Karpas-422 (cell line): Measurements from ENCODE around the gene CYS1. TPM values are rescaled to one million over a fixed set of nuclear protein-coding genes. Genes with fewer than 3 reads are reported as not detected.

ENCODE experiments used
- DNase-seq: peaks from one replicate; pipeline ENCODE4 v3.0.0-alpha.2; 2015
- H2AFZ ChIP-seq: fragments of 200-600 bp; sonication (generic); 2 replicates; pipeline ENCODE4 v1.6.1; 2014; ENCODE audit warnings: antibody characterized with exemption, low read length, mixed read lengths
- H3K27ac ChIP-seq: fragments of 200-600 bp; sonication (generic); 2 replicates; pipeline ENCODE4 v1.5.1; 2014; ENCODE audit warnings: mild to moderate bottlenecking, low read length, moderate library complexity
- H3K27me3 ChIP-seq: fragments of 200-600 bp; sonication (generic); 2 replicates; pipeline ENCODE4 v1.6.1; 2014; ENCODE audit warnings: low read length, mixed read lengths
- H3K36me3 ChIP-seq: fragments of 200-600 bp; sonication (generic); 2 replicates; pipeline ENCODE4 v1.6.1; 2014; ENCODE audit warnings: low read length, mixed read lengths; ENCODE audit not compliant: insufficient read depth
- H3K4me1 ChIP-seq: fragments of 200-600 bp; sonication (generic); 2 replicates; pipeline ENCODE4 v1.6.1; 2014; ENCODE audit warnings: mild to moderate bottlenecking, low read length, mixed read lengths
- H3K4me2 ChIP-seq: fragments of 200-600 bp; sonication (generic); 2 replicates; pipeline ENCODE4 v1.6.1; 2014; ENCODE audit warnings: low read length, low read depth, mild to moderate bottlenecking; ENCODE audit not compliant: poor library complexity, severe bottlenecking
- H3K4me3 ChIP-seq: fragments of 200-600 bp; sonication (generic); 2 replicates; pipeline ENCODE4 v1.5.1; 2014; ENCODE audit warnings: mild to moderate bottlenecking, antibody characterized with exemption, low read length, mixed read lengths
- H3K79me2 ChIP-seq: fragments of 200-600 bp; sonication (generic); 2 replicates; pipeline ENCODE4 v1.6.1; 2014; ENCODE audit warnings: mild to moderate bottlenecking, low read length, mixed read lengths
- H3K9ac ChIP-seq: fragments of 200-600 bp; sonication (generic); 2 replicates; pipeline ENCODE4 v1.6.0; 2014; ENCODE audit warnings: low read length
- H3K9me2 ChIP-seq: fragments of 200-600 bp; sonication (generic), shearing (Covaris generic); replicated peaks from 2 replicates; pipeline ENCODE4 v1.6.0; 2014; ENCODE audit warnings: mild to moderate bottlenecking, low read length, moderate library complexity; ENCODE audit not compliant: insufficient read depth
- H3K9me3 ChIP-seq: fragments of 300-700, 200-600 bp; sonication (generic); 2 replicates; pipeline ENCODE4 v1.6.1; 2014; ENCODE audit warnings: low read length, mixed read lengths
- H4K20me1 ChIP-seq: fragments of 200-600 bp; sonication (generic); 2 replicates; pipeline ENCODE4 v1.6.1; 2014; ENCODE audit warnings: mild to moderate bottlenecking, antibody characterized with exemption, low read length, low read depth; ENCODE audit not compliant: insufficient read depth
- total RNA-seq: library from RNA; depleted of rRNA; stranded (reverse); fragments of >200 nt; shearing (Covaris generic); gene quantifications from 2 replicates; pipeline ENCODE4 v1.2.3, GENCODE V29; 2014; ENCODE audit warnings: low replicate concordance; rRNA removed

The CYS1 gene, protein sequence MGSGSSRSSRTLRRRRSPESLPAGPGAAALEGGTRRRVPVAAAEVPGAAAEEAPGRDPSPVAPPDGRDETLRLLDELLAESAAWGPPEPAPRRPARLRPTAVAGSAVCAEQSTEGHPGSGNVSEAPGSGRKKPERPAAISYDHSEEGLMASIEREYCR
- 0.54 TPM in 1 of 2 replicates, not detected in the other for total RNA-seq

DNA sequence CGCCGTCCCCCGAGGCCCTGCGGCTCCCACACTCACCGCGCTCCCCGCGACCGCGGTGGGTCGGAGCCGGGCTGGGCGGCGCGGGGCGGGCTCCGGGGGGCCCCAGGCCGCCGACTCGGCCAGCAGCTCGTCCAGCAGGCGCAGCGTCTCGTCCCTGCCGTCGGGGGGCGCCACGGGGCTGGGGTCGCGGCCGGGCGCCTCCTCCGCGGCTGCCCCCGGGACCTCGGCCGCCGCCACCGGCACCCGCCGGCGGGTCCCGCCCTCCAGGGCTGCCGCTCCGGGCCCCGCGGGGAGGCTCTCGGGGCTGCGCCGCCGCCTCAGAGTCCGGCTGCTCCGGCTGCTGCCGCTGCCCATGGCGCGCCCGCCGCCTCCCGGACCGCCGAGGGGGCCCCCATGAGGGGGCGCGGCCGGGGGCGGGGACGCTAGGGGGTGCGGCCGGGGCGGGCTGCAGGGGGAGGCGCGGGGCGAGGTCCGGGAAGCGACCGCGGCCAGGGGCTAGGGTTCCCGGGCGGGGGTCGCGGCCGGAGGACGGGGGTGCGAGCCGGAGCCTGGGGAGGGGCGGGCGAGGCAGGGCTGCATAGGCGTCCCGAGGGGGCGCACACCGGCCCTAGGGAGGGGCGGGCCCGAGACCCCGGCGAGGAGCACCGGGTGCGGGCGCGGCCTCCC lies at the start of gene CYS1:
Gene CYS1 (minus strand): TSS at position 542 of the 666 bp plus-strand sequence. CDS start 188 bp downstream, at position 354.
- Histone ChIP-seq H3K27ac (no peak within 1 kb of the TSS), H3K9me2 (no peaks in the 10 kb centered on the region), H3K27me3 (peaks cover 3% of the 10 kb centered on the region; the same call in 1 of the 2 replicates), H3K4me1 (peaks cover 52% of the 10 kb centered on the region), H3K36me3 (no peaks in the 10 kb centered on the region), H3K4me2 (peak within 1 kb of the TSS; percentile 56), H4K20me1 (no peaks in the 10 kb centered on the region; the same call in 1 of the 2 replicates), H3K4me3 (peak within 1 kb of the TSS; percentile 33; the same call in 1 of the 2 replicates), H2AFZ (no peak within 1 kb of the TSS), H3K79me2 (no peaks in the 10 kb centered on the region), H3K9me3 (no peaks in the 10 kb centered on the region), H3K9ac (peak within 1 kb of the TSS; percentile 55)
- no peak for DNase-seq

DNA sequence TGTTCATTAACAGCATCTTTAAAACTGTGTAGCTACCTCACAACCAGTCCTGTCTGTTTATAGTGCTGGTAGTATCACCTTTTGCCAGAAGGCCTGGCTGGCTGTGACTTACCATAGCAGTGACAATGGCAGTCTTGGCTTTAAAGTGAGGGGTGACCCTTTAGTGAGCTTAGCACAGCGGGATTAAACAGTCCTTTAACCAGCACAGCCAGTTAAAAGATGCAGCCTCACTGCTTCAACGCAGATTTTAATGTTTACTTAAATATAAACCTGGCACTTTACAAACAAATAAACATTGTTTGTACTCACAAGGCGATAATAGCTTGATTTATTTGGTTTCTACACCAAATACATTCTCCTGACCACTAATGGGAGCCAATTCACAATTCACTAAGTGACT lies 49.3 kb upstream of the CYS1 start:
- Histone ChIP-seq H3K9me2 (no peaks in the 10 kb centered on the region), H3K27me3 (no peaks in the 10 kb centered on the region), H3K27ac (no peak overlapping the region), H4K20me1 (peaks cover 14% of the 10 kb centered on the region), H3K36me3 (peaks cover 61% of the 10 kb centered on the region), H3K4me1 (peaks cover 30% of the 10 kb centered on the region), H2AFZ (no peak overlapping the region), H3K4me2 (no peak overlapping the region), H3K79me2 (peaks cover 8% of the 10 kb centered on the region), H3K4me3 (no peak overlapping the region), H3K9me3 (no peaks in the 10 kb centered on the region), H3K9ac (no peak overlapping the region)
- DNase-seq = no peak

DNA sequence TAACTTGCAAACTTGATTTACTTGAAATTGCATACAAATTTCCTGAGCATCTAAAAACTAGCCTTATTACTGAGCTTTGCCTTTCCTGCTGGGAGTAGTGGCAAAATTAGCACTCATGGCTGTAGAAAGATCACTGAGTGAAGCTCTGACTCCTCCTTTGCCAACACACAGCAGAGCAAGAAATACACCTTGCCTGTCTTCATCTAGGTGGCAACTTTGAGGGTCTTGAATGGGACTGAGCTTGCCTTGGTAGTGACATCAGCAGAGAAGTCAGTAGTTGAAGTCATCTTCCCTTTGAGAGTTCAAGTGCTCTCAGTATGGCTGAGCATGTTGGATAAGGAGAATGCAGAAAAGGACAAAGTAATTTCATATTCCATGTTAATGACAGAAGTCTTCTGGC lies 48.2 kb upstream of the CYS1 start:
- H3K4me2 ChIP-seq = no peak overlapping the region
- no peaks in the 10 kb centered on the region for H3K27me3 ChIP-seq
- H3K9me2 ChIP-seq = no peaks in the 10 kb centered on the region
- peaks cover 19% of the 10 kb centered on the region for H4K20me1 ChIP-seq
- DNase-seq = no peak
- peaks cover 69% of the 10 kb centered on the region for H3K36me3 ChIP-seq
- H2AFZ ChIP-seq = no peak overlapping the region
- H3K4me3 ChIP-seq = no peak overlapping the region
- no peak overlapping the region for H3K9ac ChIP-seq
- peaks cover 16% of the 10 kb centered on the region for H3K79me2 ChIP-seq
- H3K27ac ChIP-seq = no peak overlapping the region
- H3K4me1 ChIP-seq = peaks cover 41% of the 10 kb centered on the region
- no peaks in the 10 kb centered on the region for H3K9me3 ChIP-seq

DNA sequence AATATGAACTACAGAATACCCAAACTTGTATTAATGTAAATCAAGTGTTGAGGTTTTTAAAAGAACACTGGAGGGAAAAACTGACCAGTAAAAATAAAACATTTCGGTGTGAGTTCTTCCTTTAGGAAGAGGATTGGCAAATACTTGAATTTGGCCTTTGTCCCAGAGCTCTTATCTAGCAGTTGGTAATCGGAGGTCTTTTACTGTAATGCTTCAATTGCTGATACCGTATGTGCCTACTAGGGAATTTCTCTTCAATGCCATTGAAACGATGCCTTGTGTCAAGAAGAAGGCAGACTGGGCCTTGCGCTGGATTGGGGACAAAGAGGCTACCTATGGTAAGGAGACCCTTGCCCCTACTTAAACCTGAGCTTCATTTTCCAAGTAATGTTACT lies 46.4 kb upstream of the CYS1 start:
- no peak overlapping the region for H2AFZ ChIP-seq
- H3K4me3 ChIP-seq = no peak overlapping the region
- H3K27me3 ChIP-seq = no peaks in the 10 kb centered on the region
- H3K4me2 ChIP-seq = no peak overlapping the region
- DNase-seq = no peak
- H3K9ac ChIP-seq = no peak overlapping the region
- no peak overlapping the region for H3K27ac ChIP-seq
- H3K79me2 ChIP-seq = peaks cover 29% of the 10 kb centered on the region
- peaks cover 21% of the 10 kb centered on the region for H4K20me1 ChIP-seq
- H3K9me2 ChIP-seq = no peaks in the 10 kb centered on the region
- H3K9me3 ChIP-seq = no peaks in the 10 kb centered on the region
- H3K4me1 ChIP-seq = peaks cover 45% of the 10 kb centered on the region
- peaks cover 70% of the 10 kb centered on the region for H3K36me3 ChIP-seq

DNA sequence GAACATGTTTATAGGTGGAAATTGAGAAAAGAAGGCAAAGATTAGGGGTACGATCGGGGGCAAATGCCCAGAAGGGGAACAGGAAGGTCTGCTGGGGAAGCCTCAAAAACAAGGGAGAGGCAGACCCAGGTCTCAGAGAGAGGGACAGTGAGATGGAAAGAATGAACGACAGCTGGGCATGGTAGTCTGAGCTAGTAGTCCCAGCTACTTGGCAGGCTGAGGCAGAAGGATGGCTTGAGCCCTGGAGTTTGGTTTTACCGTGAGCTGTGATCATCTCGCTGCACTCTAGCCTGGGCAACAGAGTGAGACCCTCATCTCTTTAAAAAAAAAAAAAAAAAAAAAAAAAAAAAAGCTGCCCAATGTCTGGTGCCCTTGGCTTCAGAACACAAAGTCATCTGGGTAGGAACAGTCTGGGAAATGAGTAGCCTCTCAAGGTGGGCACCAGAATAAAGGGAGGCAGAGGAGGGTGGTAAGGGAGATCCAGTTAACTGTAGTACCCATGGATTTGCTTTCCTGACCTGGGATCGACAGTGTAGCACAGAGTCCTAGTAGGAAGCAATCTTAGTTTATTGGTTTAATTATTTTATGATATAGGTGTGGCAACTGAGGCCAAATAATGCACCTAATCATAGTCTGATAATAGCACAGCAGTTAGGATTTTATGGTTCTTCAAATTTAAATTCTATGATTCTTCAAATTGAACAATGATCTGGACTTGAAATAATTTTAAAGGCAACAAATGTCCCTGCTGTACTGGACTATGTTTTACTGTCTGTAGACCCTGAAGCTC lies 45.8 kb upstream of the CYS1 start:
- H3K27ac ChIP-seq = no peak overlapping the region
- H3K4me3 ChIP-seq = no peak overlapping the region
- H4K20me1 ChIP-seq = peaks cover 21% of the 10 kb centered on the region
- no peaks in the 10 kb centered on the region for H3K9me2 ChIP-seq
- peaks cover 51% of the 10 kb centered on the region for H3K4me1 ChIP-seq
- peaks cover 35% of the 10 kb centered on the region for H3K79me2 ChIP-seq
- peaks cover 65% of the 10 kb centered on the region for H3K36me3 ChIP-seq
- peak; percentile 42 for DNase-seq
- no peak overlapping the region for H3K9ac ChIP-seq
- H3K9me3 ChIP-seq = no peaks in the 10 kb centered on the region
- no peak overlapping the region for H2AFZ ChIP-seq
- H3K27me3 ChIP-seq = no peaks in the 10 kb centered on the region
- no peak overlapping the region for H3K4me2 ChIP-seq

DNA sequence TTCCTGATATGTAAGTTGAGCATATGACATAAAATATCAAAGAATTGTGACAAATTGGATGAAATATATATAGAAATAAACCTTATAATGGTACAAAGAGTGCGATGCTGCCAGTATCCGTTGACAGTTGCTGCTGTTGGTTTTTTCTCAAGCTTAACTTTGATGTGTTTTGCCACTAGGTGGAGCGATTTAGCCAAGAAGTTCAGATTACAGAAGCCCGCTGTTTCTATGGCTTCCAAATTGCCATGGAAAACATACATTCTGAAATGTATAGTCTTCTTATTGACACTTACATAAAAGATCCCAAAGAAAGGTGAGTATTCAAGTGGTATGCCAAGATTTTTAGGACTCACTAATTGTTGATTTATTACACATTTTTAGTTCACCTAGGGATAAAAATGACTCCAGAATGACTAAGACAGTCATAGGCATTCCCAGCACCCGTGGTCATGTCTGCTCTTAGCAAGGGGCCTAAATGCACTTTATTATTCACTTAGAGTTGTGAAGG lies 44.4 kb upstream of the CYS1 start:
- H3K9ac ChIP-seq = peak overlapping the region; percentile 87
- H3K27me3 ChIP-seq = no peaks in the 10 kb centered on the region
- H3K4me3 ChIP-seq = peak overlapping the region; percentile 97
- H2AFZ ChIP-seq = no peak overlapping the region
- H4K20me1 ChIP-seq = peaks cover 21% of the 10 kb centered on the region
- peaks cover 56% of the 10 kb centered on the region for H3K36me3 ChIP-seq
- peaks cover 44% of the 10 kb centered on the region for H3K79me2 ChIP-seq
- peak overlapping the region; percentile 93 for H3K4me2 ChIP-seq
- DNase-seq = peak; percentile 86
- H3K9me2 ChIP-seq = no peaks in the 10 kb centered on the region
- peaks cover 55% of the 10 kb centered on the region for H3K4me1 ChIP-seq
- no peak overlapping the region for H3K27ac ChIP-seq
- no peaks in the 10 kb centered on the region for H3K9me3 ChIP-seq

DNA sequence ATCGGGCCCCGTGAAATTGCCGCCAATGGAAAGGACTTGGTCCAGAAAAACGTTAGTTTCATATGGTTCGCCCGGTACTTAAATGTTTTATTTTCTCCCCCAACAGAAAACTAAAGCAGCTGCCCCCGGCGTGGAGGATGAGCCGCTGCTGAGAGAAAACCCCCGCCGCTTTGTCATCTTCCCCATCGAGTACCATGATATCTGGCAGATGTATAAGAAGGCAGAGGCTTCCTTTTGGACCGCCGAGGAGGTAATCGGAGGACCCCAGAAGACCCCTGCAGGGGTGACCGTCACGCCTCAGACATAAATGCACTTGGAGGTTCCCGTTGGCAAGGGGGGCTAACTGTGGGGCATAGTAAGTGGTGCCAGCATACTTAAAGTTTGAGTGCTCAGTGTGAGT lies 43.1 kb upstream of the CYS1 start:
- H3K4me3 ChIP-seq = peak overlapping the region; percentile 97
- H3K27me3 ChIP-seq = no peaks in the 10 kb centered on the region
- H3K9me3 ChIP-seq = no peaks in the 10 kb centered on the region
- peak overlapping the region; percentile 87 for H3K9ac ChIP-seq
- no peaks in the 10 kb centered on the region for H3K9me2 ChIP-seq
- peak; percentile 58 for DNase-seq
- H3K36me3 ChIP-seq = peaks cover 43% of the 10 kb centered on the region
- H3K79me2 ChIP-seq = peaks cover 52% of the 10 kb centered on the region
- H3K27ac ChIP-seq = peak overlapping the region; percentile 11; the same call in 1 of the 2 replicates
- H3K4me1 ChIP-seq = peaks cover 53% of the 10 kb centered on the region
- H2AFZ ChIP-seq = no peak overlapping the region
- H4K20me1 ChIP-seq = peaks cover 17% of the 10 kb centered on the region
- H3K4me2 ChIP-seq = peak overlapping the region; percentile 93
